ENCODE measurements around the gene ELOVL1. TPM values are rescaled to one million over a fixed set of nuclear protein-coding genes. Genes with fewer than 3 reads are reported as not detected.
A peak's percentile ranks its signal among the peaks of the same experiment; 100 is the strongest.

Gene ELOVL1
- total RNA-seq, 2 experiments from 2014 or later = 45.4 to 49.2 TPM

GRCh38 chr1:43382027-43382779 lies 14.4 kb upstream of the ELOVL1 start:
- H3K4me1 Mint-ChIP-seq (ENCODE audit: low read depth) = peaks cover 7% of the 10 kb centered on the region
- POLR2A ChIA-PET = interaction anchor here (0.9 to 1.1 kb wide), 2 partner anchors 8 to 13 kb away, joined by 3 to 4 read pairs; no protein-coding TSS in a partner anchor
- CTCF ChIA-PET = interaction anchor here (1.0 kb wide), 1 partner anchor 14 kb away, joined by 4 read pairs; the partner anchor contains the start of gene ELOVL1
- DNase-seq (no peak), ATAC-seq (no peak)
- H3K36me3 Mint-ChIP-seq (ENCODE audit: low read depth) = peaks cover 31% of the 10 kb centered on the region
- intact Hi-C loops (cut with micrococcal nuclease) = no loop called here
- H3K27me3 Mint-ChIP-seq = no peaks in the 10 kb centered on the region
- H3K27ac Mint-ChIP-seq = no peak overlapping the region
- H3K9me3 Mint-ChIP-seq = no peaks in the 10 kb centered on the region
- H3K4me3 Mint-ChIP-seq = no peak overlapping the region
- TF ChIP-seq CTCF (IDR thresholded peaks at IDR 0.05) = no peak

GRCh38 chr1:43381612-43382011 lies 13.8 kb upstream of the ELOVL1 start:
- Mint-ChIP-seq H3K9me3 (no peaks in the 10 kb centered on the region), H3K27ac (peak overlapping the region; percentile 17), H3K27me3 (no peaks in the 10 kb centered on the region), H3K4me3 (no peak overlapping the region), H3K36me3 (ENCODE audit: low read depth) (peaks cover 31% of the 10 kb centered on the region), H3K4me1 (ENCODE audit: low read depth) (peaks cover 7% of the 10 kb centered on the region)
- no peak for ATAC-seq
- intact Hi-C loops (cut with micrococcal nuclease) = no loop called here
- no peak for TF ChIP-seq CTCF (IDR thresholded peaks at IDR 0.05)
- DNase-seq = no peak
- CTCF ChIA-PET = no interaction called here
- POLR2A ChIA-PET = interaction anchor here (1.1 kb wide), 1 partner anchor 9 kb away, joined by 4 read pairs; no protein-coding TSS in a partner anchor

GRCh38 chr1:43379476-43379875 lies 11.7 kb upstream of the ELOVL1 start:
- Mint-ChIP-seq H3K9me3 (no peaks in the 10 kb centered on the region), H3K27ac (no peak overlapping the region), H3K4me1 (ENCODE audit: low read depth) (peaks cover 7% of the 10 kb centered on the region), H3K4me3 (no peak overlapping the region), H3K36me3 (ENCODE audit: low read depth) (peaks cover 23% of the 10 kb centered on the region), H3K27me3 (no peaks in the 10 kb centered on the region)
- no peak for TF ChIP-seq CTCF (IDR thresholded peaks at IDR 0.05)
- intact Hi-C loops (cut with micrococcal nuclease) = no loop called here
- DNase-seq = no peak
- CTCF ChIA-PET = no interaction called here
- no peak for ATAC-seq
- POLR2A ChIA-PET = no interaction called here

GRCh38 chr1:43377831-43378230 lies 10.0 kb upstream of the ELOVL1 start:
- Mint-ChIP-seq H3K4me3 (no peak overlapping the region), H3K27ac (no peak overlapping the region), H3K36me3 (ENCODE audit: low read depth) (peaks cover 16% of the 10 kb centered on the region), H3K4me1 (ENCODE audit: low read depth) (peaks cover 7% of the 10 kb centered on the region), H3K9me3 (no peaks in the 10 kb centered on the region), H3K27me3 (no peaks in the 10 kb centered on the region)
- CTCF ChIA-PET = interaction anchor here (1.5 kb wide), 1 partner anchor 10 kb away, joined by 6 read pairs; the partner anchor contains the start of gene ELOVL1
- intact Hi-C loops (cut with micrococcal nuclease) = no loop called here
- no peak for TF ChIP-seq CTCF (IDR thresholded peaks at IDR 0.05)
- DNase-seq (no peak), ATAC-seq (no peak)
- POLR2A ChIA-PET = interaction anchor here (1.2 kb wide), 1 partner anchor 22 kb away, joined by 3 read pairs; no protein-coding TSS in a partner anchor

GRCh38 chr1:43376723-43377235 lies 9.0 kb upstream of the ELOVL1 start:
- H3K36me3 Mint-ChIP-seq (ENCODE audit: low read depth) = peaks cover 12% of the 10 kb centered on the region
- H3K4me1 Mint-ChIP-seq (ENCODE audit: low read depth) = peaks cover 5% of the 10 kb centered on the region
- H3K27ac Mint-ChIP-seq = no peak overlapping the region
- POLR2A ChIA-PET = interaction anchor here (2.2 kb wide), 1 partner anchor 10 kb away, joined by 7 read pairs; no protein-coding TSS in a partner anchor
- no peak for ATAC-seq
- no peaks in the 10 kb centered on the region for H3K9me3 Mint-ChIP-seq
- CTCF ChIA-PET = interaction anchor here (0.8 to 1.6 kb wide), 3 partner anchors 8 to 158 kb away, joined by 4 to 6 read pairs (median 6); partner anchors contain the start of gene ELOVL1
- DNase-seq = no peak
- no peak overlapping the region for H3K4me3 Mint-ChIP-seq
- TF ChIP-seq CTCF (IDR thresholded peaks at IDR 0.05) = no peak
- intact Hi-C loops (cut with micrococcal nuclease) = no loop called here
- no peaks in the 10 kb centered on the region for H3K27me3 Mint-ChIP-seq
